HG02870 (cell line): ENCODE measurements around the gene DPM2.

Experiments
- ATAC-seq: cut with Tn5 transposase; IDR thresholded peaks from one replicate; pipeline ENCODE4 v1.9.1; 2021; ENCODE audit warnings: mild to moderate bottlenecking, moderate library complexity; ENCODE audit not compliant: unreplicated experiment

DPM2 gene

GRCh38 chr9:127958728-127959127, 21.1 kb upstream of the DPM2 start:
- ATAC-seq = no peak

- ATAC-seq = no peak
Measured at GRCh38 chr9:127955294-127956015, 17.8 kb upstream of the DPM2 start.

GRCh38 chr9:127954831-127955293, 17.2 kb upstream of the DPM2 start:
- ATAC-seq = no peak

GRCh38 chr9:127953768-127954505, 16.3 kb upstream of the DPM2 start:
- ATAC-seq = no peak

- ATAC-seq = no peak
Measured at GRCh38 chr9:127953154-127953553, 15.5 kb upstream of the DPM2 start.

- no peak for ATAC-seq
Measured at GRCh38 chr9:127950513-127951289, 13.0 kb upstream of the DPM2 start.

GRCh38 chr9:127949827-127950512, 12.3 kb upstream of the DPM2 start:
- ATAC-seq = no peak

- no peak for ATAC-seq
Measured at GRCh38 chr9:127947841-127948710, 10.4 kb upstream of the DPM2 start.

- ATAC-seq = no peak
Measured at GRCh38 chr9:127946728-127947127, 9.1 kb upstream of the DPM2 start.

- no peak for ATAC-seq
Measured at GRCh38 chr9:127945942-127946341, 8.3 kb upstream of the DPM2 start.

- no peak for ATAC-seq
Measured at GRCh38 chr9:127945338-127945737, 7.7 kb upstream of the DPM2 start.

- ATAC-seq = no peak
Measured at GRCh38 chr9:127944586-127945218, 7.0 kb upstream of the DPM2 start.

- peak; percentile 50 for ATAC-seq
Measured at GRCh38 chr9:127943731-127944144, 6.1 kb upstream of the DPM2 start.

GRCh38 chr9:127943011-127943662, 5.5 kb upstream of the DPM2 start:
- ATAC-seq = no peak

- no peak for ATAC-seq
Measured at GRCh38 chr9:127942216-127943010, 4.8 kb upstream of the DPM2 start.

GRCh38 chr9:127941961-127942215, 4.2 kb upstream of the DPM2 start:
- ATAC-seq = no peak

GRCh38 chr9:127941062-127941960, 3.7 kb upstream of the DPM2 start:
- ATAC-seq = no peak
